Spinal cord (tissue), 10 donors: ENCODE data around the gene TNP1. TPM values are rescaled to one million over a fixed set of nuclear protein-coding genes. Genes with fewer than 3 reads are reported as not detected.

Experiments
- DNase-seq, 6 donors: peaks; one replicate each; pipeline versions ENCODE4 v3.0.0 to v3.0.0-alpha.2; 2013 to 2015; ENCODE audit warnings: low spot score in 6 of 6, low read depth in 4 of 6
- H3K27ac ChIP-seq: one replicate; pipeline ENCODE4 v1.5.1; 2013; ENCODE audit warnings: low read depth, low read length, control low read depth
- H3K27me3 ChIP-seq: one replicate; pipeline ENCODE4 v1.6.1; 2013; ENCODE audit warnings: low read length; ENCODE audit not compliant: control insufficient read depth, insufficient read depth
- H3K36me3 ChIP-seq: one replicate; pipeline ENCODE4 v1.6.1; 2013; ENCODE audit warnings: low read length; ENCODE audit not compliant: control insufficient read depth, insufficient read depth
- H3K4me1 ChIP-seq: one replicate; pipeline ENCODE4 v1.6.1; 2013; ENCODE audit warnings: low read length; ENCODE audit not compliant: control insufficient read depth, insufficient read depth
- H3K4me3 ChIP-seq: one replicate; pipeline ENCODE4 v1.5.1; 2013; ENCODE audit warnings: low read depth, low read length, control low read depth
- H3K9me3 ChIP-seq: one replicate; pipeline ENCODE4 v1.6.1; 2013; ENCODE audit warnings: low read length; ENCODE audit not compliant: control insufficient read depth, insufficient read depth
- WGBS: methylation state at CpG from one replicate; pipeline ENCODE4 v1.1.5; 2013; ENCODE audit warnings: missing lambda C conversion rate; ENCODE audit not compliant: insufficient coverage; 5-methylcytosine and 5-hydroxymethylcytosine counted together
- polyA plus RNA-seq, 2 donors: library from polyadenylated mRNA; unstranded; fragments of 120-200 nt; gene quantifications; one replicate each; pipeline ENCODE4 v1.2.1, GENCODE V29; 2013; ENCODE audit not compliant: insufficient read length in 2 of 2
- total RNA-seq, 2 donors: library from RNA; depleted of rRNA in 1 of 2; stranded (reverse); fragments of 120-200 nt in 1 of 2; fragments of >200 nt in 1 of 2; gene quantifications; one replicate each; pipeline versions ENCODE4 v1.2.3 to v1.2.4, GENCODE V29; 2013 to 2014
- donor health status: healthy.

The TNP1 gene
- total and polyA plus RNA-seq, 4 donors, result not detected

DNA sequence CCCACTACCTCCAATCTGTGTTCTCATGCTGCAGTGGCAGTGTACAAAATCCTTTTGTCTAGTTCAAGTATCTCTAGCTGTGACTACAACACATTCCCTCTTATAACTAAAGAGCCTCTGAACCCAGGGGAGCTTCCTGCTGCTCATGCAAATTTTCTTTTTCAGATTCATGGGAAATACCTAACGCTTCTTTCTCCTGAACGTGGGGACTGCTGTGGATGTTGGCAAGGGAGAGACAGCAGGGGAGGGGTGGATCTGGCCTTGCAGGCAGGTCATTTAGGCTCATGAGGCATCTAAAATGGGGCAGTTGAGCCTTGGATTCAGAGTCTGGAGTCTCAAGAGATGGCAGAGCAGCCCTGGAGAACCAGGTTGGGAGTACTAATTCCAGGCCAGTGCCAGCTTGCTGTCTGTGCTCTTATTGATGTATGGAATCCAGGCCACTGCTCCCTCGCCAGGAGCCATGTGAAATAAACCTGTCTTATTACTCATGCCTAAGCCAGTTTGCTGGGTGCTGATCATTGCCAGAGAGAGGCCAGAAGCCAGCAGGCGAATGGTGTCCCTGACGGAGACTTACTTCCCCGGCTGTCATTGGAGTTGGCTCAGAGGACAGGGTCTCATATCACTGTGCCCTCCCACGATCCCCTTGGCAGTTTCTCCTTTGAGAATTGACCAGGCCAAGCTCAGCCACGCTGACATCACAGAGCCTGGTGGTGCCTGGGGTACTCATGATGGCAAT, 29.2 kb upstream of the TNP1 start:
- no peak for DNase-seq
- no peaks in the 10 kb centered on the region for H3K27me3 ChIP-seq
- H3K36me3 ChIP-seq, result no peaks in the 10 kb centered on the region
- WGBS, result 80% methylated on average over 8 of the region's 8 CpGs
- H3K4me1 ChIP-seq, result peaks cover 7% of the 10 kb centered on the region
- no peak overlapping the region for H3K4me3 ChIP-seq
- no peaks in the 10 kb centered on the region for H3K9me3 ChIP-seq
- no peak overlapping the region for H3K27ac ChIP-seq

DNA sequence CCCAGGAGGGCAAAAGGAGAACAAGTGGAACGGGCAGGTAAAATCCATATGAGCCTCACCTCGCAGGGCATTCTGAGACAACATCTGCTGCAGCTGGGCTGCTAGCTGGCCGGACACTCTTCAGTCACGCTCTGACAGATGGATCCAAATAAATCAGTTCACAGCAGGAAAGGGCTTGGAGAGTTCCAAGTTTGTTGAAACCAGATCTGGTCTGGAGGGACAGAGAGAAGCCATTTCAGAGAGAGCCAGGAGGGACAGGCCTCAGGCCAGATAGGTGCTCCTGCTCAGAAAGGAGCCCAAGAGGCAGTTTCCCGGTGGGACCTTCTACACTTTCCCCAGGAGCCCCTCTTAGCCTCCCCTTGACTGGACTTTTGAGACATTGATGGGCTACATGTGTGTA, 28.2 kb upstream of the TNP1 start:
- no peaks in the 10 kb centered on the region for H3K36me3 ChIP-seq
- no peaks in the 10 kb centered on the region for H3K9me3 ChIP-seq
- H3K27ac ChIP-seq, result no peak overlapping the region
- WGBS, result 91% methylated on average over 5 of the region's 5 CpGs
- DNase-seq, result no peak
- peaks cover 7% of the 10 kb centered on the region for H3K4me1 ChIP-seq
- H3K4me3 ChIP-seq, result no peak overlapping the region
- H3K27me3 ChIP-seq, result no peaks in the 10 kb centered on the region

DNA sequence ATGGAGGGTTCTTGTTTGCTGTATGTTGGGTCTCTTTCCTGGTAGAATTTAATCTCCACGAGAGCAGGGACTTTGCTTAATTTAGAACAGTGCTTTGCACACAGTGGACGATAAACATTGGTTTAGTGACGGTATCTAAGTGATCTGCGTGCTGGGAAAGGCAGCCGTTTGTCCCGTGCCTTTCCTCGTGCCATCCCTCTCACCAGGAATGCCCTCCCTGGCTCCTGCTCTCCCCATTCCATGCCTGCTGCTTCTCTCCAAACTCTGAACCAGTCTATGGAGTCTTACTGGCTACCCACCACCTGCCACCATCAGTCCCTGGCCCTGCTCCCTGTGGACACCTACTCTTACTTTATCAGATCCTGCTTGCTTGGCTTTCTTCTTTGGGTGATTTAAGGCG, 27.3 kb upstream of the TNP1 start:
- no peak for DNase-seq
- Histone ChIP-seq H3K9me3 (no peaks in the 10 kb centered on the region), H3K4me3 (no peak overlapping the region), H3K4me1 (peaks cover 7% of the 10 kb centered on the region), H3K27me3 (no peaks in the 10 kb centered on the region), H3K27ac (no peak overlapping the region), H3K36me3 (no peaks in the 10 kb centered on the region)
- 99% methylated on average over 7 of the region's 8 CpGs for WGBS

DNA sequence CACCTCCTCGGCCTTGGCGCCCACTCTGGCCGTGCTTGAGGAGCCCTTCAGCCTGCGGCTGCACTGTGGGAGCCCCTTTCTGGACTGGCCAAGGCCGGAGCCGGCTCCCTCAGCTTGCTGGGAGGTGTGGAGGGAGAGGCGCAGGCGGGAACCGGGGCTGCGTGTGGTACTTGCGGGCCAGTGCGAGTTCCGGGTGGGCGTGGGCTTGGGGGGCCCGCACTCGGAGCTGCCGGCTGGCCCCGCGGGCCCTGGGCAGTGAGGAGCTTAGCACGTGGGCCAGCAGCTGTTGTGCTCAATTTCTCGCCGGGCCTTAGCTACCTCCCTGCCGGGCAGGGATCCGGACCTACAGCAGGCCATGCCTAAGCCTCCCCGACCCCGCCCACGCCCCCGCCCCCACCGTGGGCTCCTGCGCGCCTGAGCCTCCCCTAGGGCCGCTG, 25.3 kb upstream of the TNP1 start:
- Histone ChIP-seq H3K27ac (no peak overlapping the region), H3K27me3 (no peaks in the 10 kb centered on the region)

DNA sequence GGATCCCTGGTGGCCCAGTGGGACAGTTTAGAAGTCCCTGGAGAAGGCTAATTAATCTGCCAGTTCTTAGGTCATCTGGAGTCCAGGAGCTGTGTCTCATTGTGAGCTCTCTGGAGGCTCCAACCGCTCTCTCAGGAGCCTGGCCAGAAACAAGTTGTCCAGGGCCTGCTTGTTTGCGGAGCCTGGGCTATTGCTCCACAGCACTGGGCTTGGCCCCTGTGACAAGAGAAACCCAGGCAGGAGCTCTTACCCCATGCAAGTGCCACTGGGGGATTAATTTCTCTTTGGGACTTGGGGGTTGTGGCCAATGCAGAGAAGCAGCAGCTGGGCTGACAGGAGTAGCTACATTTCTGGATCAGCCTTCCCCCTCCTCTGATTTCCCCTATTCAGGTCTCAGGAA, 24.5 kb upstream of the TNP1 start:
- WGBS, result 100% methylated on average over 2 of the region's 2 CpGs
- no peak overlapping the region for H3K4me3 ChIP-seq
- no peaks in the 10 kb centered on the region for H3K36me3 ChIP-seq
- H3K4me1 ChIP-seq, result peaks cover 5% of the 10 kb centered on the region
- no peak overlapping the region for H3K27ac ChIP-seq
- no peaks in the 10 kb centered on the region for H3K27me3 ChIP-seq
- no peak for DNase-seq
- no peaks in the 10 kb centered on the region for H3K9me3 ChIP-seq

More for the DNA sequence above, 25.3 kb upstream of the TNP1 start:
- 94% methylated on average over 32 of the region's 32 CpGs for WGBS
- Histone ChIP-seq H3K4me3 (no peak overlapping the region), H3K9me3 (no peaks in the 10 kb centered on the region), H3K4me1 (peaks cover 7% of the 10 kb centered on the region), H3K36me3 (no peaks in the 10 kb centered on the region)
- no peak for DNase-seq

DNA sequence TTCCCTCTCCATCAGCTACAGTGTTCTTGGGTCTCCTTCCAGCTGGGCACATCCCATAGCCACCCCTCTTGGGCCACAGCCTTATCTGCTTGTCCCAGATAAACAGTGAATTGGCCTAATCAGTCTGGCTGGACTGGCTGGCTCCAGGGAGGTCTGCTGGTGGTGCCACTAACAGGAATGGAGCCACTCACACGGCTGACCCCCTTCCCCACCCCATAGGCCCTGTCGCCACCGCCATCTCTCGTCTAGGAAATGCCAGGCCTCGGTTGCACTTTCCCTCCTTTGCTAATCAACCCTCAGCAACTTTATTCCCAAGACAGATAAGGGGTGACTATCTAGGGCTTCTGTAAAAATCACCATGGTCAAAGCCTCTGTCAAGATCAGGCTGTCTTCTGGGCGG, 23.0 kb upstream of the TNP1 start:
- Histone ChIP-seq H3K4me3 (no peak overlapping the region), H3K4me1 (no peaks in the 10 kb centered on the region), H3K36me3 (no peaks in the 10 kb centered on the region), H3K27ac (no peak overlapping the region), H3K9me3 (no peaks in the 10 kb centered on the region), H3K27me3 (no peaks in the 10 kb centered on the region)
- no peak for DNase-seq
- WGBS, result 97% methylated on average over 5 of the region's 6 CpGs

DNA sequence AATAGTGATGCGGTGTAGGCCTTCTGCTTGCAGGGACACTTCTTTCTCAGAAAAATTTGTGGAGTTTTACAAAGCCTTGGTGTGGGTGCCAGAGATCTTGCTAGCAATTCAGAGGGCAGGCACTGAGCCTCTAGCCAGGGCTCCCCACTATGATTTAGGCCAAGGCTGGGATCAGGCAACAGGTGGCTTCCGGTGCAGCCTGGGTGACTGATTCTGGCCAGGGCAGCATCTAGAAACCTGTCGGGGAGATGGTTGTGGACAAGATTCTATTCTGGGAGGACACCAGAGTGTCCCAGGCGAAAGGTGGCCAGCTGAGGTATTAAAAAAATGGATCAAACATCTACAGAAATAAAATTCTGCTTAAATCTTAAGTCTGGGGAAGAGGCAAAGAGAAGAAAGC, 21.5 kb upstream of the TNP1 start:
- H3K27ac ChIP-seq, result no peak overlapping the region
- no peak overlapping the region for H3K4me3 ChIP-seq
- no peaks in the 10 kb centered on the region for H3K9me3 ChIP-seq
- WGBS, result 50% methylated on average over 2 of the region's 4 CpGs
- no peaks in the 10 kb centered on the region for H3K4me1 ChIP-seq
- no peaks in the 10 kb centered on the region for H3K36me3 ChIP-seq
- no peaks in the 10 kb centered on the region for H3K27me3 ChIP-seq
- DNase-seq, result no peak

DNA sequence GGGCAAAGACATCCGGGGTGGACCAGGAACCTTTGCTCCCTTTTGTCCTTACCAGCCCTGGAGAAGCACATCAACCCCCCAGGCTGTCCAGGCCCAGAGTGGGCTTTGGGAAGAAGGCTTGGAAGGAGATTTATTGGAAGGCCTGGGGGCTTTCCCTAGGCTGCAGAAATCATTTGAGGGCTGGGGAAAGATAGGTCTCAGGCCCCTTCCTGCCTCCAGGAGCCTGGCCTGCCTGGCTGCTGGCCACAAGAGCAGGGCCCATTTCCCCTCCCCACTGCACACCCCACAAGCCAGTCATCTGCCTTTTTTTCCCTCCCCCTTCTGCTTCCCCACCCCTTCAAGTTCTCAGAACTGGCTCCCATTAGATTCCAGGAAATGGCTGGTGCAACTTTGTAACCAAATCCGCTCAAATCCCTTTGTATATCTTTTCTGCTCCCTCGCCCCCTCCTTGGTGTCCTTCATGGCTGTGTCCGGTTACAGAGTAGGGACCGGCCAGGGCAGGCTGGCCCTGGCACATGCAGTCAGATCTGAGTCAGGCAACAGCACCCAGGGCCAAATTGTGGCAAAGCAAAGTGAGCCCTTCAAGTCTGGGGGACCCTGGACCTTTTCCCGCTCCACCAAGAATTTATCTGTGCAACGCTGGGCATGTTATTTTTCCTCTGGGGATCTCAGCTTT, 20.8 kb upstream of the TNP1 start:
- no peaks in the 10 kb centered on the region for H3K36me3 ChIP-seq
- 86% methylated on average over 5 of the region's 7 CpGs for WGBS
- DNase-seq, result no peak
- H3K27me3 ChIP-seq, result no peaks in the 10 kb centered on the region
- no peak overlapping the region for H3K4me3 ChIP-seq
- H3K9me3 ChIP-seq, result no peaks in the 10 kb centered on the region
- no peaks in the 10 kb centered on the region for H3K4me1 ChIP-seq
- no peak overlapping the region for H3K27ac ChIP-seq

- DNase-seq, result no peak
- no peaks in the 10 kb centered on the region for H3K9me3 ChIP-seq
- WGBS, result 95% methylated on average over 5 of the region's 6 CpGs
- no peaks in the 10 kb centered on the region for H3K36me3 ChIP-seq
- no peak overlapping the region for H3K4me3 ChIP-seq
- H3K27me3 ChIP-seq, result no peaks in the 10 kb centered on the region
- no peak overlapping the region for H3K27ac ChIP-seq
- H3K4me1 ChIP-seq, result no peaks in the 10 kb centered on the region
Observed at GRCh38 chr2:216879727-216880508, 20.1 kb upstream of the TNP1 start.
